Measurements from ENCODE around the gene SPSB1. TPM values are rescaled to one million over a fixed set of nuclear protein-coding genes. Genes with fewer than 3 reads are reported as not detected.

Gene SPSB1
- polyA plus RNA-seq, 1 experiment = 20.3 TPM

- Histone ChIP-seq H3K9me3 (ENCODE audit: control insufficient read depth, insufficient read depth, low read length) (no peaks in the 10 kb centered on the region; the same call in 1 of the 2 replicates), H3K27me3 (ENCODE audit: control insufficient read depth, insufficient read depth, low read length) (no peaks in the 10 kb centered on the region), H3K4me3 (ENCODE audit: low read depth, low read length) (no peak overlapping the region), H3K27ac (ENCODE audit: low read depth, low read length) (no peak overlapping the region)
- no peak for TF ChIP-seq CTCF (IDR thresholded peaks at IDR 0.05; ENCODE audit: low read depth, low read length)
- POLR2A ChIA-PET = interaction anchor here (1.0 to 1.1 kb wide), 2 partner anchors 23 to 224 kb away, joined by 5 to 7 read pairs; no protein-coding TSS in a partner anchor
- DNase-seq (ENCODE audit: low read depth, low spot score) = no peak
- CTCF ChIA-PET = interaction anchor here (0.7 to 3.1 kb wide), 20 partner anchors 8 to 321 kb away, joined by 3 to 34 read pairs (median 6); no protein-coding TSS in a partner anchor
These were observed 25.4 kb upstream of the SPSB1 start for GRCh38 chr1:9267352-9267686.

GRCh38 chr1:9267827-9268581, 24.7 kb upstream of the SPSB1 start:
- no peaks in the 10 kb centered on the region; the same call in 1 of the 2 replicates for H3K9me3 ChIP-seq (ENCODE audit: control insufficient read depth, insufficient read depth, low read length)
- no peak overlapping the region for H3K27ac ChIP-seq (ENCODE audit: low read depth, low read length)
- CTCF ChIA-PET = interaction anchor here (0.6 to 3.1 kb wide), 14 partner anchors 8 to 305 kb away, joined by 3 to 34 read pairs (median 6); no protein-coding TSS in a partner anchor
- no peak for DNase-seq (ENCODE audit: low read depth, low spot score)
- H3K27me3 ChIP-seq (ENCODE audit: control insufficient read depth, insufficient read depth, low read length) = no peaks in the 10 kb centered on the region
- no peak overlapping the region for H3K4me3 ChIP-seq (ENCODE audit: low read depth, low read length)
- POLR2A ChIA-PET = no interaction called here
- TF ChIP-seq CTCF (IDR thresholded peaks at IDR 0.05; ENCODE audit: low read depth, low read length) = no peak

GRCh38 chr1:9269078-9269501, 23.6 kb upstream of the SPSB1 start:
- POLR2A ChIA-PET = no interaction called here
- Histone ChIP-seq H3K9me3 (ENCODE audit: control insufficient read depth, insufficient read depth, low read length) (no peaks in the 10 kb centered on the region; the same call in 1 of the 2 replicates), H3K27ac (ENCODE audit: low read depth, low read length) (no peak overlapping the region), H3K27me3 (ENCODE audit: control insufficient read depth, insufficient read depth, low read length) (no peaks in the 10 kb centered on the region), H3K4me3 (ENCODE audit: low read depth, low read length) (no peak overlapping the region)
- CTCF ChIA-PET = interaction anchor here (0.6 to 3.1 kb wide), 6 partner anchors 21 to 227 kb away, joined by 3 to 34 read pairs (median 12); no protein-coding TSS in a partner anchor
- no peak for DNase-seq (ENCODE audit: low read depth, low spot score)
- TF ChIP-seq CTCF (IDR thresholded peaks at IDR 0.05; ENCODE audit: low read depth, low read length) = no peak

- ChIA-PET CTCF (interaction anchor here (0.7 to 1.1 kb wide), 3 partner anchors 221 to 226 kb away, joined by 3 to 6 read pairs (median 4); no protein-coding TSS in a partner anchor), POLR2A (no interaction called here)
- DNase-seq (ENCODE audit: low read depth, low spot score) = no peak
- Histone ChIP-seq H3K4me3 (ENCODE audit: low read depth, low read length) (no peak overlapping the region), H3K27ac (ENCODE audit: low read depth, low read length) (no peak overlapping the region), H3K27me3 (ENCODE audit: control insufficient read depth, insufficient read depth, low read length) (no peaks in the 10 kb centered on the region), H3K9me3 (ENCODE audit: control insufficient read depth, insufficient read depth, low read length) (no peaks in the 10 kb centered on the region; the same call in 1 of the 2 replicates)
- no peak for TF ChIP-seq CTCF (IDR thresholded peaks at IDR 0.05; ENCODE audit: low read depth, low read length)
These were observed 23.0 kb upstream of the SPSB1 start for GRCh38 chr1:9269721-9270120.

All from AG04450 (cell line).